Mesendoderm (in vitro differentiated cells): ENCODE data around the gene C2orf49.

Experiments used
- DNase-seq: peaks from one replicate; pipeline ENCODE4 v3.0.0; 2013
- H2AK5ac ChIP-seq: 2 replicates; pipeline ENCODE4 v1.6.1; 2013; ENCODE audit warnings: low read length, inconsistent platforms
- H2BK120ac ChIP-seq: 2 replicates; pipeline ENCODE4 v1.6.1; 2013; ENCODE audit warnings: low read depth, mild to moderate bottlenecking, low read length, moderate library complexity, mixed read lengths
- H2BK15ac ChIP-seq: replicated peaks from 2 replicates; pipeline ENCODE4 v1.6.1; 2013; ENCODE audit warnings: low read depth, mild to moderate bottlenecking, moderate library complexity
- H2BK5ac ChIP-seq: 2 replicates; pipeline ENCODE4 v1.6.1; 2013; ENCODE audit warnings: low read length, inconsistent platforms
- H3K18ac ChIP-seq: 2 replicates; pipeline ENCODE4 v1.6.1; 2013; ENCODE audit warnings: mild to moderate bottlenecking, low read length, mixed read lengths
- H3K23ac ChIP-seq: one replicate; pipeline ENCODE4 v1.6.1; 2013; ENCODE audit warnings: low read length
- H3K27ac ChIP-seq: 2 replicates; pipeline ENCODE4 v1.5.1; 2013; ENCODE audit warnings: low read depth, mild to moderate bottlenecking, inconsistent platforms, low read length, moderate library complexity
- H3K27me3 ChIP-seq: 2 replicates; pipeline ENCODE4 v1.6.1; 2013; ENCODE audit warnings: low read length, control low read depth, mild to moderate bottlenecking, inconsistent platforms; ENCODE audit not compliant: insufficient read depth, poor library complexity
- H3K36me3 ChIP-seq: 2 replicates; pipeline ENCODE4 v1.6.1; 2013; ENCODE audit warnings: low read length, inconsistent platforms; ENCODE audit not compliant: control insufficient read depth, insufficient read depth
- H3K4ac ChIP-seq: one replicate; pipeline ENCODE4 v1.6.1; 2013; ENCODE audit warnings: low read depth, mild to moderate bottlenecking, low read length, moderate library complexity
- H3K4me1 ChIP-seq: 2 replicates; pipeline ENCODE4 v1.6.1; 2013; ENCODE audit warnings: low read depth, low read length, inconsistent platforms; ENCODE audit not compliant: control insufficient read depth
- H3K4me2 ChIP-seq: 2 replicates; pipeline ENCODE4 v1.6.1; 2013; ENCODE audit warnings: low read length
- H3K4me3 ChIP-seq: 2 replicates; pipeline ENCODE4 v1.5.1; 2013; ENCODE audit warnings: mild to moderate bottlenecking, low read length
- H3K56ac ChIP-seq: one replicate; pipeline ENCODE4 v1.6.1; 2013; ENCODE audit warnings: low read length
- H3K79me1 ChIP-seq: 2 replicates; pipeline ENCODE4 v1.6.1; 2013; ENCODE audit warnings: low read length, inconsistent platforms
- H3K79me2 ChIP-seq: 2 replicates; pipeline ENCODE4 v1.6.1; 2013; ENCODE audit warnings: mild to moderate bottlenecking, low read length; ENCODE audit not compliant: control insufficient read depth, insufficient read depth
- H3K9ac ChIP-seq: 2 replicates; pipeline ENCODE4 v1.6.1; 2013; ENCODE audit warnings: low read length, inconsistent platforms
- H4K5ac ChIP-seq: one replicate; pipeline ENCODE4 v1.6.1; 2013; ENCODE audit warnings: low read length
- H4K8ac ChIP-seq: one replicate; pipeline ENCODE4 v1.6.1; 2013; ENCODE audit warnings: low read depth, mild to moderate bottlenecking, control low read depth, low read length, moderate library complexity
- WGBS: extraction: QIAGEN DNeasy Blood & Tissue Kit; methylation state at CpG from one replicate; pipeline ENCODE4 v1.1.7; 2013; ENCODE audit warnings: low lambda C conversion rate, missing lambda C conversion rate; ENCODE audit not compliant: insufficient coverage; ENCODE audit errors: extremely low coverage; 5-methylcytosine and 5-hydroxymethylcytosine counted together

The C2orf49 gene

GRCh38 chr2:105313877-105314276 is 23.5 kb upstream of the C2orf49 start:
- no peak overlapping the region for H3K56ac ChIP-seq
- no peak overlapping the region for H4K5ac ChIP-seq
- no peak overlapping the region for H3K4ac ChIP-seq
- H2BK15ac ChIP-seq, result no peak overlapping the region
- H3K4me1 ChIP-seq, result no peaks in the 10 kb centered on the region
- no peaks in the 10 kb centered on the region for H3K27me3 ChIP-seq
- no peak overlapping the region for H3K27ac ChIP-seq
- H3K4me2 ChIP-seq, result no peak overlapping the region
- no peaks in the 10 kb centered on the region for H3K36me3 ChIP-seq
- no peak overlapping the region for H4K8ac ChIP-seq
- H3K23ac ChIP-seq, result no peak overlapping the region
- H2BK5ac ChIP-seq, result no peak overlapping the region
- H3K18ac ChIP-seq, result no peak overlapping the region
- peaks cover 3% of the 10 kb centered on the region for H3K79me1 ChIP-seq
- H3K9ac ChIP-seq, result no peak overlapping the region
- H3K4me3 ChIP-seq, result no peak overlapping the region
- no peak overlapping the region for H2AK5ac ChIP-seq
- no peaks in the 10 kb centered on the region for H3K79me2 ChIP-seq
- H2BK120ac ChIP-seq, result no peak overlapping the region
- no peak for DNase-seq

DNA sequence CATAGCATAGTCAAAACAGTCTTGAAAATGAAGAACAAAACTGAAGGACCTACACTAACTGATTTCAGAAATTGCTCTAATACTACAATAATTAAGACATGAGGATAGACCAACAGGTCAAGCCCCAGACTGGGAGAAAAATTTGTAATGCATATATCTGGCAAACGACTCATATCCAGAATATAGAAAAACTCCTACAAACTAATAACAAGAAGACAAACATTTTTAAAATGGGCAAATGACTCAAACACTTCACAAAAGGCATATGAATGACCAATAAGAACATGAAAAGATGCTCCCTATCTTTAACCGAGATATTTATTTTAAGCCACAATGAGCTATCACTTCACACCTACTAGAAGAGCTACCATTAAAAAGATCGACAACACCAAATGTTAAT is 22.0 kb upstream of the C2orf49 start:
- H3K4me3 ChIP-seq, result no peak overlapping the region
- WGBS, result no CpG with 5 or more reads among the region's 3 CpGs

DNA sequence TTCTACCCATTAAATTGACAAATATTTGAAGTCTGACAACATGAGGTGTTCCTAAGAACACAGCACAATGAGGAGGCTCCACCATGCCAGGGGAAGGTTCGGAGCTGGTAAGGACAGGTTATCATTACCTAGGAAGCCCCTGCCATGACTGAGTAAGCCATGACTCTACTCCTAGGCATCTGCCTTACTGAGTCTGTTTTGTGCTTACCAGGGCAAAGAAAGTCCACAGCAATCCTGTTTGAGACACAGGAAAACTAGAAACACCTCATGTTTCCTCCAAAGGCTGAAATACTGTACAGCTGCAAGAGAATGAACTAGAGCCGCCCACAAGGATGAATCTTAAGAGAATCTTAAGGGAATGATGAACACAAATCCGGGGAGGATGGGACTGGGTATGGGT is 19.4 kb upstream of the C2orf49 start:
- Histone ChIP-seq H3K9ac (no peak overlapping the region), H2AK5ac (no peak overlapping the region), H3K79me2 (peaks cover 4% of the 10 kb centered on the region)

More for the DNA sequence above, 22.0 kb upstream of the C2orf49 start:
- Histone ChIP-seq H3K79me1 (peaks cover under 1% of the 10 kb centered on the region), H2BK120ac (no peak overlapping the region), H3K56ac (no peak overlapping the region), H3K9ac (no peak overlapping the region), H3K4me2 (no peak overlapping the region), H3K27ac (no peak overlapping the region), H3K4me1 (no peaks in the 10 kb centered on the region), H3K36me3 (no peaks in the 10 kb centered on the region), H3K18ac (no peak overlapping the region), H3K79me2 (peaks cover 2% of the 10 kb centered on the region), H4K5ac (no peak overlapping the region), H2BK5ac (no peak overlapping the region), H3K23ac (no peak overlapping the region), H2AK5ac (no peak overlapping the region), H4K8ac (no peak overlapping the region), H3K27me3 (no peaks in the 10 kb centered on the region), H2BK15ac (no peak overlapping the region), H3K4ac (no peak overlapping the region)
- no peak for DNase-seq

GRCh38 chr2:105320651-105321215 is 16.6 kb upstream of the C2orf49 start:
- no peak for DNase-seq
- Histone ChIP-seq H2BK15ac (no peak overlapping the region), H4K5ac (no peak overlapping the region), H3K79me2 (peaks cover 5% of the 10 kb centered on the region), H4K8ac (no peak overlapping the region), H3K4me1 (peaks cover 4% of the 10 kb centered on the region), H3K56ac (no peak overlapping the region), H3K36me3 (no peaks in the 10 kb centered on the region), H3K79me1 (peaks cover 3% of the 10 kb centered on the region), H3K9ac (no peak overlapping the region), H3K27ac (no peak overlapping the region), H2AK5ac (no peak overlapping the region), H3K4me2 (no peak overlapping the region), H3K4ac (no peak overlapping the region), H3K18ac (no peak overlapping the region), H2BK120ac (no peak overlapping the region), H2BK5ac (no peak overlapping the region), H3K4me3 (no peak overlapping the region), H3K27me3 (no peaks in the 10 kb centered on the region), H3K23ac (no peak overlapping the region)
- WGBS, result no CpG with 5 or more reads among the region's 7 CpGs

More for the DNA sequence above, 19.4 kb upstream of the C2orf49 start:
- no peak overlapping the region for H3K56ac ChIP-seq
- no CpG with 5 or more reads among the region's 3 CpGs for WGBS
- no peaks in the 10 kb centered on the region for H3K36me3 ChIP-seq
- no peak overlapping the region for H2BK5ac ChIP-seq
- peaks cover 2% of the 10 kb centered on the region for H3K79me1 ChIP-seq
- H4K5ac ChIP-seq, result no peak overlapping the region
- no peak overlapping the region for H3K27ac ChIP-seq
- no peak overlapping the region for H3K4me2 ChIP-seq
- no peak overlapping the region for H3K18ac ChIP-seq
- H2BK120ac ChIP-seq, result no peak overlapping the region
- H2BK15ac ChIP-seq, result no peak overlapping the region
- no peaks in the 10 kb centered on the region for H3K4me1 ChIP-seq
- H3K23ac ChIP-seq, result no peak overlapping the region
- DNase-seq, result no peak
- H4K8ac ChIP-seq, result no peak overlapping the region
- H3K4ac ChIP-seq, result no peak overlapping the region
- H3K4me3 ChIP-seq, result no peak overlapping the region
- no peaks in the 10 kb centered on the region for H3K27me3 ChIP-seq

GRCh38 chr2:105321875-105322646 is 15.3 kb upstream of the C2orf49 start:
- H3K79me2 ChIP-seq, result peaks cover 5% of the 10 kb centered on the region
- H3K4ac ChIP-seq, result no peak overlapping the region
- no peak overlapping the region for H3K27ac ChIP-seq
- no peaks in the 10 kb centered on the region for H3K27me3 ChIP-seq
- H3K23ac ChIP-seq, result no peak overlapping the region
- H2AK5ac ChIP-seq, result no peak overlapping the region
- H2BK15ac ChIP-seq, result no peak overlapping the region
- H3K4me3 ChIP-seq, result no peak overlapping the region
- H3K79me1 ChIP-seq, result peaks cover 3% of the 10 kb centered on the region
- no peak overlapping the region for H4K8ac ChIP-seq
- no peak for DNase-seq
- H3K9ac ChIP-seq, result no peak overlapping the region
- H3K56ac ChIP-seq, result no peak overlapping the region
- no peak overlapping the region for H2BK120ac ChIP-seq
- no CpG with 5 or more reads among the region's 3 CpGs for WGBS
- peaks cover 4% of the 10 kb centered on the region for H3K4me1 ChIP-seq
- no peak overlapping the region for H2BK5ac ChIP-seq
- no peak overlapping the region for H4K5ac ChIP-seq
- no peak overlapping the region for H3K4me2 ChIP-seq
- no peak overlapping the region for H3K18ac ChIP-seq
- no peaks in the 10 kb centered on the region for H3K36me3 ChIP-seq

- no CpG with 5 or more reads among the region's 5 CpGs for WGBS
- no peak overlapping the region for H4K8ac ChIP-seq
- no peak overlapping the region for H2BK120ac ChIP-seq
- H2AK5ac ChIP-seq, result no peak overlapping the region
- no peak overlapping the region for H2BK15ac ChIP-seq
- H4K5ac ChIP-seq, result no peak overlapping the region
- H3K9ac ChIP-seq, result no peak overlapping the region
- H3K4ac ChIP-seq, result no peak overlapping the region
- no peaks in the 10 kb centered on the region for H3K36me3 ChIP-seq
- H3K56ac ChIP-seq, result no peak overlapping the region
- H3K4me1 ChIP-seq, result peaks cover 4% of the 10 kb centered on the region
- no peak overlapping the region for H3K4me2 ChIP-seq
- no peak overlapping the region for H3K23ac ChIP-seq
- H3K79me1 ChIP-seq, result peaks cover 3% of the 10 kb centered on the region
- H2BK5ac ChIP-seq, result no peak overlapping the region
- H3K18ac ChIP-seq, result no peak overlapping the region
- no peak overlapping the region for H3K4me3 ChIP-seq
- peaks cover 5% of the 10 kb centered on the region for H3K79me2 ChIP-seq
- H3K27me3 ChIP-seq, result no peaks in the 10 kb centered on the region
- H3K27ac ChIP-seq, result no peak overlapping the region
- no peak for DNase-seq
These were observed 14.2 kb upstream of the C2orf49 start for GRCh38 chr2:105323111-105323510.
